PC-3 (cell line): ENCODE data around the gene FADD. TPM values are rescaled to one million over a fixed set of nuclear protein-coding genes. Genes with fewer than 3 reads are reported as not detected.

ENCODE experiments used
- ATAC-seq: fragments of 200-7000 bp; cut with Tn5 transposase; 2 replicates; pipeline ENCODE4 v1.9.1; 2020; ENCODE audit warnings: mild to moderate bottlenecking, moderate library complexity
- BruUV-seq: library from RNA; stranded (reverse); fragments of 400-500 nt; replicated peaks from 2 replicates; lab custom pipeline; 2021; lab: Mats Ljungman, UMichigan
- CTCF ChIA-PET: fragments of 300-600 bp; sonication (Branson Sonifier 250); formaldehyde crosslinking; loops from one replicate; lab custom pipeline; 2022; ENCODE audit warnings: antibody characterized with exemption; lab: Charles Lee
- POLR2A ChIA-PET: fragments of 300-600 bp; sonication (Branson Sonifier 250); formaldehyde crosslinking; loops from one replicate; lab custom pipeline; 2022; ENCODE audit warnings: antibody characterized with exemption; ENCODE audit not compliant: unreplicated experiment; lab: Charles Lee
- DNase-seq: peaks from one replicate; pipeline ENCODE4 v3.0.0-alpha.2; 2015
- H2AFZ ChIP-seq: fragments of 300-600 bp; sonication (generic); 2 replicates; pipeline ENCODE4 v1.6.0; 2016; ENCODE audit warnings: antibody characterized with exemption, low read length
- H3F3A ChIP-seq: fragments of 300-600 bp; sonication (generic); one replicate; pipeline ENCODE4 v1.6.0; 2017; ENCODE audit warnings: antibody characterized with exemption, low read length, control low read depth, mild to moderate bottlenecking; ENCODE audit not compliant: unreplicated experiment
- H3K27ac ChIP-seq: fragments of 300-600 bp; sonication (generic); 2 replicates; pipeline ENCODE4 v1.5.1; 2016; ENCODE audit warnings: mild to moderate bottlenecking, low read length
- H3K27me3 ChIP-seq: fragments of 300-600 bp; sonication (generic); 2 replicates; pipeline ENCODE4 v1.6.1; 2016; ENCODE audit warnings: low read length, mixed read lengths
- H3K36me3 ChIP-seq: fragments of 300-600 bp; sonication (generic); 2 replicates; pipeline ENCODE4 v1.6.1; 2016; ENCODE audit warnings: low read depth, mixed run types, low read length, mixed read lengths
- H3K4me1 ChIP-seq: fragments of 300-600 bp; sonication (generic); 2 replicates; pipeline ENCODE4 v1.5.1; 2016; ENCODE audit warnings: low read length; ENCODE audit not compliant: insufficient read depth
- H3K4me2 ChIP-seq: fragments of 300-600 bp; sonication (generic); 2 replicates; pipeline ENCODE4 v1.6.0; 2016; ENCODE audit warnings: low read length
- H3K4me3 ChIP-seq: fragments of 300-600 bp; sonication (generic); 2 replicates; pipeline ENCODE4 v1.5.1; 2016; ENCODE audit warnings: mild to moderate bottlenecking, low read length, mixed read lengths
- H3K79me2 ChIP-seq: fragments of 300-600 bp; sonication (generic); 2 replicates; pipeline ENCODE4 v1.6.1; 2017; ENCODE audit warnings: low read length, mixed read lengths
- H3K9ac ChIP-seq: fragments of 300-600 bp; sonication (generic); 2 replicates; pipeline ENCODE4 v1.6.0; 2016; ENCODE audit warnings: mild to moderate bottlenecking, low read length
- H3K9me2 ChIP-seq: fragments of 300-600 bp; sonication (generic); replicated peaks from 2 replicates; pipeline ENCODE4 v1.6.1; 2016; ENCODE audit warnings: mixed run types, low read length, mixed read lengths
- H3K9me3 ChIP-seq: fragments of 300-600 bp; sonication (generic); 2 replicates; pipeline ENCODE4 v1.6.1; 2016; ENCODE audit warnings: low read length, mixed read lengths
- H4K20me1 ChIP-seq: fragments of 300-600 bp; sonication (generic); 2 replicates; pipeline ENCODE4 v1.6.1; 2016; ENCODE audit warnings: low read length, mixed read lengths
- CTCF ChIP-seq: fragments of 300-600 bp; sonication (generic); conservative IDR thresholded peaks from 2 replicates; pipeline ENCODE4 v1.5.1; 2017; ENCODE audit warnings: antibody characterized with exemption, low read depth, mild to moderate bottlenecking, low read length
- EZH2 ChIP-seq: fragments of 300-600 bp; sonication (generic); IDR thresholded peaks from one replicate; pipeline ENCODE4 v1.6.1; 2017; ENCODE audit warnings: antibody characterized with exemption, mild to moderate bottlenecking, low read length; ENCODE audit not compliant: unreplicated experiment
- EZH2phosphoT487 ChIP-seq: fragments of 300-600 bp; sonication (generic); IDR thresholded peaks from 2 replicates; pipeline ENCODE4 v1.6.1; 2018; ENCODE audit warnings: mild to moderate bottlenecking, antibody characterized with exemption, low read length, borderline replicate concordance
- intact Hi-C: fragments of 100-400 bp; cut with micrococcal nuclease; formaldehyde crosslinking; loops from 2 replicates; pipeline ENCODE4 v1.9.0; 2023
- total RNA-seq: library from RNA; depleted of rRNA; stranded (reverse); fragments of >200 nt; gene quantifications from 2 replicates; pipeline ENCODE4 v1.2.3, GENCODE V29; 2014

FADD gene
- total RNA-seq, 1 experiment from 2014 or later: 79.5 TPM

- H3K9me3 ChIP-seq: no peaks in the 10 kb centered on the region
- H3K9ac ChIP-seq: no peak overlapping the region
- no peak overlapping the region for H3K4me3 ChIP-seq
- intact Hi-C loops: no loop called here
- BruUV-seq: no TSS peak
- TF ChIP-seq CTCF (no peak), EZH2 (no peak), EZH2phosphoT487 (no peak)
- ChIA-PET CTCF (no interaction called here), POLR2A (no interaction called here)
- H2AFZ ChIP-seq: no peak overlapping the region
- H3K79me2 ChIP-seq: no peaks in the 10 kb centered on the region
- no peak for DNase-seq
- no peaks in the 10 kb centered on the region for H3F3A ChIP-seq
- H3K36me3 ChIP-seq: peaks cover 65% of the 10 kb centered on the region
- H3K9me2 ChIP-seq: no peaks in the 10 kb centered on the region
- no peaks in the 10 kb centered on the region for H4K20me1 ChIP-seq
- H3K4me1 ChIP-seq: no peaks in the 10 kb centered on the region
- no peak overlapping the region for H3K27ac ChIP-seq
- H3K4me2 ChIP-seq: no peak overlapping the region
- ATAC-seq: no peak
- H3K27me3 ChIP-seq: no peaks in the 10 kb centered on the region
These were observed 20.8 kb upstream of the FADD start for GRCh38 chr11:70182266-70182665.

- H3K36me3 ChIP-seq: peaks cover 66% of the 10 kb centered on the region
- CTCF ChIA-PET: no interaction called here
- POLR2A ChIA-PET: no interaction called here
- DNase-seq: no peak
- BruUV-seq: no TSS peak
- H3K4me2 ChIP-seq: no peak overlapping the region
- no peaks in the 10 kb centered on the region for H4K20me1 ChIP-seq
- no peaks in the 10 kb centered on the region for H3K27me3 ChIP-seq
- H3K27ac ChIP-seq: no peak overlapping the region
- no peaks in the 10 kb centered on the region for H3K9me3 ChIP-seq
- H3K79me2 ChIP-seq: no peaks in the 10 kb centered on the region
- H3K9ac ChIP-seq: no peak overlapping the region
- no peak for ATAC-seq
- no peaks in the 10 kb centered on the region for H3K4me1 ChIP-seq
- H2AFZ ChIP-seq: no peak overlapping the region
- H3F3A ChIP-seq: peaks cover 2% of the 10 kb centered on the region
- H3K4me3 ChIP-seq: no peak overlapping the region
- TF ChIP-seq EZH2phosphoT487: no peak
- no peak for TF ChIP-seq CTCF
- no peak for TF ChIP-seq EZH2
- intact Hi-C loops: no loop called here
- H3K9me2 ChIP-seq: no peaks in the 10 kb centered on the region
These were observed 20.1 kb upstream of the FADD start for GRCh38 chr11:70183032-70183431.

GRCh38 chr11:70183483-70184176, 19.5 kb upstream of the FADD start:
- no peak overlapping the region for H3K27ac ChIP-seq
- BruUV-seq: no TSS peak

More at GRCh38 chr11:70183483-70184176, 19.5 kb upstream of the FADD start:
- no peaks in the 10 kb centered on the region for H3K79me2 ChIP-seq
- H4K20me1 ChIP-seq: no peaks in the 10 kb centered on the region
- no peaks in the 10 kb centered on the region for H3K9me3 ChIP-seq
- ChIA-PET CTCF (no interaction called here), POLR2A (no interaction called here)
- no peak overlapping the region for H3K4me3 ChIP-seq
- no peak overlapping the region for H3K9ac ChIP-seq
- peaks cover 66% of the 10 kb centered on the region for H3K36me3 ChIP-seq
- no peak for TF ChIP-seq EZH2
- TF ChIP-seq CTCF: no peak
- no peak for TF ChIP-seq EZH2phosphoT487
- no peak overlapping the region for H3K4me2 ChIP-seq
- ATAC-seq: no peak
- intact Hi-C loops: no loop called here
- no peak for DNase-seq
- H3F3A ChIP-seq: peaks cover 8% of the 10 kb centered on the region
- no peaks in the 10 kb centered on the region for H3K27me3 ChIP-seq
- H3K4me1 ChIP-seq: no peaks in the 10 kb centered on the region
- H3K9me2 ChIP-seq: no peaks in the 10 kb centered on the region
- H2AFZ ChIP-seq: no peak overlapping the region
